Activated CD8-positive, alpha-beta memory T cell treated with anti-CD3 and anti-CD28 coated beads, Interleukin-2, amount 50 U/mL, for 1 hour (primary cell): ENCODE data around the gene DBF4.
A peak's percentile ranks its signal among the peaks of the same experiment; 100 is the strongest.
"Not testable (repeated sequence)": the region's sequence is repeated elsewhere in the genome, so short reads cannot be mapped to it uniquely, and the experiment has no call there.

Experiments
- DNase-seq: peaks from one replicate; pipeline ENCODE4 v3.0.0-alpha.2; 2020; ENCODE audit errors: extremely low read depth

Gene DBF4

GRCh38 chr7:87882151-87882937, 6.1 kb downstream of the DBF4 start:
- DNase-seq, result no peak

DNA sequence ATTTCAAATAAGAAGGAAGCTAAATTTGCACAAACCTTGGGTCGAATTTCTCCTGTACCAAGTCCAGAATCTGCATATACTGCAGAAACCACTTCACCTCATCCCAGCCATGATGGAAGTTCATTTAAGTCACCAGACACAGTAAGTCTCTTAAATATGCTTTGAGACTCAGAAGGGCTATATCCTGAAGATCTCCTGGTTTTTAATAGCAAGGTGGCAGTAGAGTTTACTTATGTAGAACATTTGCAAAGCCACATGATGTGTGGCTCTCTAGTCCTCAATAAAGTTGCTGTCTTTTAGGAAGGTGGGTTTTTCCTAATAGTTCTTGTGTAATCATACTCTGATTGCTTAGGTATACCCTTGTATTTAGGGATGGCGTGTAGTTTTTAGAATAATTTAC, 8.7 kb downstream of the DBF4 start:
- DNase-seq, result no peak

DNA sequence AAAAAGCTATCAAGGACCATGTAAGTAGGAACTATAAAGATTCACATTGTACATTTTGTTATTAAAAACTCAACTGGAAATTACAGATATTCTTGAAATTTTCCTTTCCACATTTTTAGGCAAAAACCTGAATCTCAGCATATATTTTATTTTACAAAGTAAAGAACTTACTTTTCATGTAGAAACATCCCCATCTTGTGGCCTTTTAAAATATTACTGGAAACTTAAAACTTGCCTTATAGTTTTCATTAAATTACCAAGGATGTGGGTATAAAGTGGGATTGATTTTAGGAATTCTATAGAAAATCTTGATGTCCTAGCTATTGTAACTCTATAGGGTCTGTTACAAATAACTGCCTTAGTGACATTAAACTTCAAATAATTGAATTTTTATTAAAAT, 10.6 kb downstream of the DBF4 start:
- DNase-seq, result no peak

DNA sequence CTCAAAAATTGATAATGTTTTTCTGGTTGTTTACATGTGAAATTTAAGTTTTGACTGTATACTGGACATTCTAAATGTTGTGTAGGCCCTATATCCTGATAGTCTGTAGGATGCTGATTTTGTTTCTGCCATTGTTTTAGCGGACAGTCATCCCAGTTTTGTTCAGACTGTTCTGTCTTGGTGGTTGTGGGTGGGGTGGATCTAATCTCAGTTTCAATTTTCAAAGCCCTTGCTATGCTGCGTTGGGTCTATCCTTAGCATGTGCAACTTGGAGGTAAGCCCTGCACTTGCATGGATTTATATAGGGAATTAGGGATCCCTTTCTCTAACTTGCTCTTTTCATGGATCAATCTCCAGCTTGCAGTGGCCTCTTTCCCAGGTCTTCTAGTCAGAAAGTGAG, 19.1 kb downstream of the DBF4 start:
- DNase-seq, result no peak

DNA sequence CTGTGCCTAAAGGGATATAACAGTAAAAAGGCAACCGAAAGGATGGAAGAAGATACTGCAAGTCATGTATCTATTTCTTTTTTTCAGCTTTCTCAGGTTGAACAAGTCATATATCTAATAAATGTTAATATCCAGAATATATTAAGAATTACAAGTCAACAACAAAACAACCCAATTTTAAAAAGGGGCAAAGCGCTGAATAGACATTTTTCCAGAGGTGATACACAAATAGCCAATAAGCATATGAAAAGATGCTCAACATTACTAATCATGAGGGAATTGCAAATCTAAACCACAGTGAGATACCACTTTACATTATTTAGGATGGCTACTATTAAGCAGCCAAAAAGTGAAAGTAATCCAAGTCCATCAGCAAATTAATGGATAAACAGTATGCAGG, 23.0 kb downstream of the DBF4 start:
- no peak for DNase-seq

DNA sequence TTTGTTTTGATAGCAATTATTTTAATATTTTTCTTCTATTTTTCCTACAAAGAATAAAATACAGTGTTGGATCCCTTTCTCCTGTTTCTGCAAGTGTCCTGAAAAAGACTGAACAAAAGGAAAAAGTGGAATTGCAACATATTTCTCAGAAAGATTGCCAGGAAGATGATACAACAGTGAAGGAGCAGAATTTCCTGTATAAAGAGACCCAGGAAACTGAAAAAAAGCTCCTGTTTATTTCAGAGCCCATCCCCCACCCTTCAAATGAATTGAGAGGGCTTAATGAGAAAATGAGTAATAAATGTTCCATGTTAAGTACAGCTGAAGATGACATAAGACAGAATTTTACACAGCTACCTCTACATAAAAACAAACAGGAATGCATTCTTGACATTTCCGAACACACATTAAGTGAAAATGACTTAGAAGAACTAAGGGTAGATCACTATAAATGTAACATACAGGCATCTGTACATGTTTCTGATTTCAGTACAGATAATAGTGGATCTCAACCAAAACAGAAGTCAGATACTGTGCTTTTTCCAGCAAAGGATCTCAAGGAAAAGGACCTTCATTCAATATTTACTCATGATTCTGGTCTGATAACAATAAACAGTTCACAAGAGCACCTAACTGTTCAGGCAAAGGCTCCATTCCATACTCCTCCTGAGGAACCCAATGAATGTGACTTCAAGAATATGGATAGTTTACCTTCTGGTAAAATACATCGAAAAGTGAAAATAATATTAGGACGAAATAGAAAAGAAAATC, 31.0 kb downstream of the DBF4 start:
- DNase-seq, result not testable (repeated sequence)

DNA sequence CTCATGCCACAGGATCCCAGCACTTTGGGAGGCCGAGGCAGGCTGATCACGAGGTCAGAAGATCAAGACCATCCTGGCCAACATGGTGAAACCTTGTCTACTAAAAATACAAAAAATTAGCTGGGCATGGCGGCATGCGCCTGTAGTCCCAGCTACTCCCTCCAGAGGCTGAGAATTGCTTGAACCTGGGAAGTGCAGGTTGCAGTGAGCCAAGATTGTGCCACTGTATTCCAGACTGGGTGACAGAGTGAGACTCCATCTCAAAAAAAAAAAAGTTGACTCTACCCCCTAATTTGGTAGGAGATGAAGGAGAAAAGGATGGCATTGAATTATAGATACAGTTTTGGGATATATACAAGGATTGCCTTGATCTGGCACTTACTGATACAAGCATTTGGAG, 32.5 kb downstream of the DBF4 start:
- DNase-seq, result not testable (repeated sequence)

DNA sequence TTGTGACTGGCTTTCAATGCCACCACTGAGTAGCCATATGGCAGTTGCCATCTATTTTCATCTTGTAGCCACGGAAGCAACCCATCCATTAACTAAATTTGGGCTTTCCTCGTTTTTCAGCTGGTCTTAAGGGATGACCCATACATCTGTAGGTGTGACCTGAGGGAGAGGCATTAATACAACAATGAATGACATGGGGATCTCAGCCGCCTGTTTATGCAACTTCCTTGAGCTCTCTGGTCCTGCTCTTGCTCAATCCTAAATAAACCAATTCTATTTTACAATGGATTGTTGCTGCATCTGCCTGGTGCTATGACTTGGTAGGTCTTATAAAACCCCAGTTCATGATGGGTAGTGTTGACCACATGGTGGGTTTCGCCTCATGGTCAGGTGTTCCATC, 35.8 kb downstream of the DBF4 start:
- no peak for DNase-seq

GRCh38 chr7:87918740-87919139, 42.4 kb downstream of the DBF4 start:
- DNase-seq, result no peak

DNA sequence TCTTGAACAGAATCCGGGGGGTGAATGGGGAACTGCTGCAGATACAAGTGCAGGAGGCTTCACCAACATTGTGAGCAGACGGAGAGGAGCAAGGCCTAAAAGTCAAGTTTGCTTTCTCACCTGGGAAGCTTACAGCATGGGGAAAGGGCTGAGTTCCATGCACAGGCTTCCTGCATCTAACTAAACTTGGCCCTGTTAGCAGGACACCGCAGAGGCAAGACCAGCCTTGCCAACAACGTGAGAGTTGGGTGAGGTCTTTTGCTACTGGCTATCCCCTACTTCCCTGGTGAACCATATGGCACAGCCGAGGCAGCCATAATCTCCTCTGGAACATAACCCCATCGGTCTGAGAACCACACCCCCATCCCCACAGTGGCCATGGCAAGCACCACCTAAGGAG, 43.6 kb downstream of the DBF4 start:
- DNase-seq, result no peak

GRCh38 chr7:87920578-87920977, 44.3 kb downstream of the DBF4 start:
- DNase-seq, result no peak

DNA sequence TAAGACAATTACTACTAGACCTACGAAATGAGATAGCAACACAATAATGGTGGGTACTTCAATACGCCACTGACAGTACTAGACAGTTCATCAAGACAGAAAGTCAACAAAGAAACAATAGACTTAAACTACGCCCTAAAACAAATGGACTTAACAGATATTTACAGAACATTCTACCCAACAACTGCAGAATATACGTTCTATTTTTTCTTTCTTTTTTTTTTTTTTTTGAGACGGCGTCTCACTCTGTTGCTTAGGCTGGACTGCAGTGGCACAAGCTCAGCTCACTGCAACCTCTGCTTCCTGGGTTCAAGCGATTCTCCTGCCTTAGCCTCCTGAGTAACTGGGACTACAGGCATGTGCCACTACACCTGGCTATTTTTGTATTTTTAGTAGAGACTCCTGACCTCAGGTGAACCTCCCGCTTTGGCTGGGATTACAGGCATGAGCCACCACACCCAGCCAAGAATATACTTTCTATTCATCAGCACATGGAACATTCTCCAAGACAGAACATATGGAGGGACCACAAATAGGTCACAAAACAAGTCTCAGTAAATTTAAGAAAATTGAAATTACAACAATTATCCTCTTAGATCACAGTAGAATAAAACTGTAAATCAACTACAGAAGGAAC, 46.6 kb downstream of the DBF4 start:
- not testable (repeated sequence) for DNase-seq

DNA sequence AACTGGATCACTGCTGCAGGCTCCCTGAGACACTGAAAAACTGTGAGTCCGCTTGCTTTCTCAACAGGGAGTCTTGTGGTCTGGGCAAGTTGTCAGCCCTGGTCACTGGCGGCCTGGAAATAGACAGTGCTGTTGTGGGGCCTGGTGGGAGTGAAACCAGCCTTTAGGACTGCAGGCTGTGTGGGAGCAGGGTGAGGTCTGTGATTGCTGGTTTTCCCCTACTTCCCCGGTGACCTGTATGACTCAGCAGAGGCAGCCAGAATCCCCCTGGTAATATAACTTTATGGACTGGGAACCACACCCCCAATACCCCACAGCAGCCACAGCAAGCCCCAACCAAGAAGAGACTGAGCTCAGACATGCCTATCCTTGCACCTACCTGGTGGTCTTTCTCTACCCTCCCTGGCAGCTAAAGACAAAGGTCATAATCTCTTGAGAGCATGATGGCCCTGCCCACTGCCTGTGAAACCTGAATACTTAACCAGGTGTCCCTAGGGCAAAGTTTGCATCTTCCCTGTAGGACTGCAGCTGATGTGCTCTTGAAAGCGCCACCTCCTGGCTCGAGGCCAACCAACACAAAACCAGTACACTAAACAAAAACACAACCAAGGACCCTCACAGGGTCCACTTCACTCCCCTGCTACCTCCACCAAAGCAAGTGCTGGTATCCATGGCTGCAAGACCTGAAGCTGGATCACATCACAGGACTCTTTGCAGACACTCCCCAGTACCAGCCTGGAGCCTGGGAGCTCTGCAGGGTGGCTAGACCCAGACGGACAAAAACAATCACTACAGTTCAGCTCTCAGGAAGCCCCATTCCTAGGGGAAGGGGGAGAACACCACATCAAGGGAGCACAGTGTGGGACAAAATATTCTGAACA, 50.5 kb downstream of the DBF4 start:
- no peak for DNase-seq

GRCh38 chr7:87933605-87933952, 57.3 kb downstream of the DBF4 start:
- DNase-seq, result no peak

DNA sequence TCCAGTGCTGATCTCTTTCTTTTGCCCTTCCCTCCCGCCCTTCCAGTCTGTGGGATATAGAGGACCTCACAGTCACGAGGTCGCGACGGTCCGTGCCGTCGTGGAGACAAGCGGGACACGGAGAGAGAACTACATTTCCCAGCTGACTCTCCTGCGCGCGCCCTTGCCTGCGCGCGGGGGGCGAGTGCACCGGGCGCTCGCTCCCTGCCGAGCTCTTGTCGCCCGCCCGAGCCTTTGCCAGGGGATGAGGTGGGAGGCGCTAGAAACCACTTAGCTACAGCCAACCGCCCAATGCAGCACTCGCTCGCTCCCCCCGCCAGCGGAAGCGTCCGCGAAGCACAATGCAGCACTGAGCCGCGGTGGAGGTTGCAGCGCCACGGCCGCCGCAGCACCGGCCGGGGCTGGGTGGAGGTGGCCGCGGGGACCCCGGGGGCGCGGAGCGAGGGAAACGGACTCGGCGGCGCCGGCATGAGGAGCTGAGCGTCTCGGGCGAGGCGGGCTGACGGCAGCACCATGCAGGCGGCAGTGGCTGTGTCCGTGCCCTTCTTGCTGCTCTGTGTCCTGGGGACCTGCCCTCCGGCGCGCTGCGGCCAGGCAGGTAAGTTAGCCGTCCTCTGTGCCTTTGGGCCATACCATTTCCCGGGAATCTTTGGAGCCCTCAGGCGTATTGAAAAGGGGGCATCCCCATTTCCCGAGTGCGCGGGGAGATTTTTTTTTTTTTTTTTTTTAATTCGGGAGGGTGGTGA, 57.8 kb downstream of the DBF4 start, which contains the start of gene ADAM22:
Gene ADAM22 (plus strand): TSS at position 299 of the 746 bp plus-strand sequence. CDS start 215 bp downstream, at position 514.
- DNase-seq, result peak; percentile 61

GRCh38 chr7:87934699-87935383, 58.5 kb downstream of the DBF4 start:
- no peak for DNase-seq

- DNase-seq, result no peak
Measured at GRCh38 chr7:87935384-87935706, 59.1 kb downstream of the DBF4 start.

- DNase-seq, result no peak
Measured at GRCh38 chr7:87941138-87941537, 64.8 kb downstream of the DBF4 start.

- DNase-seq, result no peak
Measured at GRCh38 chr7:87944547-87944946, 68.3 kb downstream of the DBF4 start.

DNA sequence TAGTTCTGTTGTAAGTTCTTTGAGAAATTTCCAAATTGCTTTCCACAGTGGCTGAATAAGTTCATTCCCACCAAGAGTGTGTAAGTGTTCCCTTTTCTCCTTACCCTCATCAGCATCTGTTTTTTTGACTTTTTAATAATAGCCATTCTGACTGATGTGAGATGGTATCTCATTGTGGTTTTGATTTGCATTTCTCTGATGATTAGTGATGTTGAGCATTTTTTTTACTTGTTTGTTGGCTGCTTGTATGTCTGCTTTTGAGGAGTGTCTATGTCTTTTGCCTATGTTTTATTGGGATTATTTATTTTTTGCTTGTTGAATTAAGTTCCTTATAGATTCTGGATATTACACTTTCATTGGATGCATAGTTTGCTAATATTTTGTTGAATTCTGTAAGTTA, 69.6 kb downstream of the DBF4 start:
- DNase-seq, result not testable (repeated sequence)

- no peak for DNase-seq
Measured at GRCh38 chr7:87948371-87948770, 72.1 kb downstream of the DBF4 start.
